Stimulated activated CD4-positive, alpha-beta T cell treated with anti-CD3 and anti-CD28 coated beads, Interleukin-2, amount 100 ng/mL, for 4 hours (primary cell): ENCODE results near the gene ACOT7.
"Not testable (repeated sequence)": the region's sequence is repeated elsewhere in the genome, so short reads cannot be mapped to it uniquely, and the experiment has no call there.

Experiments
- DNase-seq: peaks from one replicate; pipeline ENCODE4 v3.0.0-alpha.2; 2020; ENCODE audit warnings: low read depth

ACOT7 gene, protein sequence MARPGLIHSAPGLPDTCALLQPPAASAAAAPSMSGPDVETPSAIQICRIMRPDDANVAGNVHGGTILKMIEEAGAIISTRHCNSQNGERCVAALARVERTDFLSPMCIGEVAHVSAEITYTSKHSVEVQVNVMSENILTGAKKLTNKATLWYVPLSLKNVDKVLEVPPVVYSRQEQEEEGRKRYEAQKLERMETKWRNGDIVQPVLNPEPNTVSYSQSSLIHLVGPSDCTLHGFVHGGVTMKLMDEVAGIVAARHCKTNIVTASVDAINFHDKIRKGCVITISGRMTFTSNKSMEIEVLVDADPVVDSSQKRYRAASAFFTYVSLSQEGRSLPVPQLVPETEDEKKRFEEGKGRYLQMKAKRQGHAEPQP

DNA sequence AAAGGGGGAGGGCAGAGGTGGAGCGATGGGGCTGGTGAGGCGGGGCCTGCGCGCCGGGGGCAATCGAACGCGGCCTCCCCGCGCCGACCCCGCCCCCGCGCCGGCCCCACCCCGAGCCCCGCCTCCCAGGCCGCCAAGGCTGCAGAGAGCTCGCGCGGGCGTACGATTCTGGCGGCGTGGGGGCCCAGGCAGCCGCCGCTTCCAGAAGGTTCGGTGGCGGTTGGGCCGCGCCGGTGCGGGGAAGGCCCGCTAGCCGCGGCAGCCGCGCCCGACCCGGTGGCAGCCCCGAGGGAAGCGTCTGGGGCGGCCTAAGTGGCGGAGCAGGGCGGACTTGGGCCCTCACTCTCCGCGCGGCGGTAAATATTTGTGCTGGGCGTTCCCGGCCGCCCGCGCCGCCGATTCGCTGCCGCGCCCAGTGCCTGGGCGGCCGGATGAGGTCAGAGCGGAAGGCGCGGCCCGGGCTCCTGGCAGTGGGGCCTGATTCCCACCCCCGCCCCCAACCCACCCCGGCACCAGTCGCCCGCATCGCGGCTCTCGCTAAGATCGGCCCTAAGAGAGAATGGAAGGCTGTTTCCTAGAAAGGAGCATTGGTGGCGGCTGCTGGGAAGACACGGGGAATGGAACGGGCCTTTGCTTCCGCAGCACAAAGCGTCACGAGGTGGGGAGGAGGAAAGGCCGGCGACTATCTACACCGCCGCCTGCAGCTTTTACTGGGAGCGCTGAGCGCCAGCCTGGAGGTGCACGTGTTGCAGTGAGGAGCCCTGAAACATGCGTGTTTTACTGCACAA, at the start of gene ACOT7:
Gene ACOT7, minus strand, starts transcription at position 368 of the 788 bp plus-strand sequence. CDS start 368 bp downstream, outside the sequence.
- DNase-seq, result peak; percentile 89

DNA sequence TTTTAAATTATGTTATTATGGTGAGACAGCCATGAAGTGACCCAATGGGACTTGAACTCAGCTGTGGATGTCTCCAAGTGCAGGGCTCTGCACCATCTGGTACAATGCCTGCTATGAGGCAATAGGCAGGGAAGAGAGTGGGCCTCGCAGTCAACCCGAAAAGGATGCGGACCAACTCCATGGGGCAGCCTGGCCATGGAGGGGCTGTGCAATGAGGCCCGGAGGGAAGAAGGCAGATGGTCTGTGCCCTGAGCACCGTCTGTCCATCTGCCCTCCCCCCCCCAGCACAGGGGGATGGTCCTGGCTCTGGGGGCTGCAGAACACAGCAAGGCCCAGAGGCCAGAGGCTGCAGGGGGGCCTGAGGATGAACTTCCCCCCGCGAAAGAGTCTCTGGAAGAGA, 48.0 kb upstream of the ACOT7 start:
- DNase-seq, result no peak

DNA sequence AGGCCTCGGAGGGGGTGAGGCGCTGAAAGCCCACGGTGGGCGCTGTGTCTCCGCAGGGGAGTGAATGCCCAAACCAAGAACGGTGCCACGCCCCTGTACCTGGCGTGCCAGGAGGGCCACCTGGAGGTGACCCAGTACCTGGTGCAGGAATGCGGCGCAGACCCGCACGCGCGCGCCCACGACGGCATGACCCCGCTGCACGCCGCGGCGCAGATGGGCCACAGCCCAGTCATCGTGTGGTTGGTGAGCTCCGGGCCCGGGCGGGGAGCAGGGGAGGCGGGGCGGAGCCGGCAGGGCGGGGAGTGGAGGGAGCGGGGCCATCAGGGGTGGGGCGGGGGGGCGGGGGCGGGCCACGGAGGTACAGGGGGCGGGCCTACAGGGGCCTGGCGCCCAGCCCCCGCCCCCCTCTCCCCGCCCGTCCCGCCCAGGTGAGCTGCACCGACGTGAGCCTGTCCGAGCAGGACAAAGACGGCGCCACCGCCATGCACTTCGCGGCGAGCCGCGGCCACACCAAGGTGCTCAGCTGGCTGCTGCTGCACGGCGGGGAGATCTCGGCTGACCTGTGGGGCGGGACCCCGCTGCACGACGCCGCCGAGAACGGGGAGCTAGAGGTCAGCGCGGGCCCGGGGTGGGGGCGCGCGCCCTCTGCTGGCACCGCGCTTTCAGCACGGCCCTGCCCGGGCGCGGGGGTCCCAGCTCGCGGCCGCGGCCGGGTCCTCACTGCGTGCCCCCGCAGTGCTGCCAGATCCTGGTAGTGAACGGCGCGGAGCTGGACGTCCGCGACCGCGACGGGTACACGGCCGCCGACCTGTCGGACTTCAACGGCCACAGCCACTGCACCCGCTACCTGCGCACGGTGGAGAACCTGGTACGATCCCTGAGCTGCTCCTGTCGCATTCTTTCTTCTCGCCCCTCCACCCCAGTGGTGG, 46.9 kb upstream of the ACOT7 start:
- peak; percentile 58 for DNase-seq

DNA sequence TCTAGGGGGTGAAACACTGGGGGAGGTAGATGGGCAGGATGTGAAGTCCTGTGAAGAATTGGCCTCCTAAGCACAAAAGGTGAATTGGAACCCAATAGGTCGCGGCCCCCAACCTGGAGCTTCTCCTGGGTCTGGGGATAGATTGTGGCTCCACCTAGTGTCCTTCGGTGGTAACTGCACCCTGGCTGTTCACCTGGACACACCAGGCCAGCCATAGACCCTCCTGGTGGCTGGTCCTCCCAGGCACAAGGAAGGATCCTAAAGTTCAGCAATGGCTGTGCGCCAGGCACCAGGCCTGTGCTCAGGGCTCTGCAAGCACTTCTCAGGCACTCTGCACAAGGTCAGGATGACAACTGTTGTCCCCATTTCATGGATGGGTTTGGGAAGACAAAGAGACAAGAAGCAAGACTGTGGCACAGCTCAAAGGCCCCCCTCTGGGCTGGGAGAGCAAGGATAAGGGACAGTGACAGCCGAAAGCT, 44.5 kb upstream of the ACOT7 start:
- DNase-seq, result peak; percentile 61

DNA sequence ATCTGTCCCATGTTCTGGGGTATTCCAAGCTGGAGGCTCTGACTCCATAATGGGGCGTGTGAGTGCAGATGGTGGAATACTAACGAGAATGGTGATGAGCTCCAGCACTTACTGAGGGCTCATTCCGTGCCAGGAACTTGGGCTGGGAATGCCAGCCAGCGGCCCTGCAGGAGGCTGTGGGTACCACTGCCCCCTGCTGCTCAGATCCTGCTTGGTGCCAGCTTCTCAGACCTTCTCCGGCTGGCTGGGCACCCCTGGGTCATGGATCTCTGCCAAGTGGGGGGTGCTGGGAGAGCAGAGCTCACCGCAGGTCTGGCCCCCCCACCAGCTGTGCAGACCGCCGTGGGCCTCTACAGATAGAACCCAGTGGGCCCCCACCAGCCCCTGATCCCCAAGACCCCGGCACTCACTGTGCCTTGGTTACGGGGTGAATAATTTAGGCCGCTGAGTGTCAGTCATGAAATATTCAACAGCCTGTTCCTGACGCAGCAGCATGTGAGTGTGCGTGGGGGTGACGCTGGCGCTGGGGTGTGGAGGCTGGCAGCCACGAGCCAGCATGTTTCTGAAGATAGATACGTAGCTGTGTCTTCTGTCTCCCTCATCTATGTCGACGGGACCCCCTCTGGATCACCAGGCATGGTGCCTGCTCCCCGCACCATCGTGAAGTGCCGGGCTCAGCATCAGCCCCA, 43.6 kb upstream of the ACOT7 start:
- not testable (repeated sequence) for DNase-seq

DNA sequence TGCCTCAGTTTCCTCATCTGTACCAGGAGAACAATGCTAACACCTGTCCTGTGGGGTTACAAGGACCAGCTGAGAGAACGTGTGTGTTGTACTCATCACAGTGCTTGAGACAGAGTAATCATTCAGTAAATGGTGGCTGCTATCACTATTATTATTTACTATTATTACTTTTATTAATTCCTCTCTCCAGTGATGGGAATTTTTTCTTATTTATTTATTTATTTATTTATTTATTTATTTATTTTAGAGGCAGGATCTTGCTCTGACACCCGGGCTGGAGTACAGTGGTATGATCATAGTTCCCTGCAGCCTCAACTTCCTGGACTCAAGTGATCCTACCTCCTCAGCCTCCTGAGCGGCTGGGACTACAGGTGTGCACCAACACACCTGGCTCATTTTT, 42.7 kb upstream of the ACOT7 start:
- DNase-seq, result not testable (repeated sequence)

DNA sequence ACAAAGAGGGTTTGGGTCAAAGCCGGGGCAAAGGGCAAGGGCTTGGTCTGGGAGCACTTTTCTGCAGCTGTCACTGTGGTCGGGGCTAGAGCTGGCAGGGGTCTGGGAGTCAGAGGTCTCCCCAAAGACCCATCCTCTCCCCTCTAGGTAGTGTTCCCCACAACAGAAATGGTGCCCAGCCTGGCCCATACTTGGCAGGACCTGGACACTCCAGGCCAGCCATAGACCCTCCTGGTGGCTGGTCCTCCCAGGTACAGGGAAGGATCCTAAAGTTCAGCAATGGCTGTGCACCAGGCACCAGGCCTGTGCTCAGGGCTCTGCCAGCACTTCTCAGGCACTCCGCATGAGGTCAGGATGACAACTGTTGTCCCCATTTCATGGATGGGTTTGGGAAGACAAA, 42.0 kb upstream of the ACOT7 start:
- no peak for DNase-seq

DNA sequence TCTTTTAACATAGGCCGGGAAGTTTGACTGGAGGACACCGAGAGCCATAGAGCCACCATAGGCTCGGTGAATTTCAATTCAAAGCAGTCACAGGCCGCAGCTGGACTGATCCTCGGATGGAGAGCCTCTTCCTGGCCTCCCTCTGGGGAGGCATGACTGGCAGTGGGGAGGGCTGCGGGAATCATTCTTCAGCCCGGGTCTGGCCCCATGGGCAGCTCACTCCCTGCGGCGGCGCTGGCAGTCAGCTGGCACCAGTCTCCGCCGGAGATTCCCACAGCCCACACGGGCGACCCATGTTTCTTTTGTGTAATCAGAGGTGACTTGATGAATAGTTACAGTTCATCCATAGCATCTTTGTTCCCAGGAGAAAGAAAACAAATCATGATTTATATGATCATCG, 41.6 kb upstream of the ACOT7 start:
- no peak for DNase-seq

DNA sequence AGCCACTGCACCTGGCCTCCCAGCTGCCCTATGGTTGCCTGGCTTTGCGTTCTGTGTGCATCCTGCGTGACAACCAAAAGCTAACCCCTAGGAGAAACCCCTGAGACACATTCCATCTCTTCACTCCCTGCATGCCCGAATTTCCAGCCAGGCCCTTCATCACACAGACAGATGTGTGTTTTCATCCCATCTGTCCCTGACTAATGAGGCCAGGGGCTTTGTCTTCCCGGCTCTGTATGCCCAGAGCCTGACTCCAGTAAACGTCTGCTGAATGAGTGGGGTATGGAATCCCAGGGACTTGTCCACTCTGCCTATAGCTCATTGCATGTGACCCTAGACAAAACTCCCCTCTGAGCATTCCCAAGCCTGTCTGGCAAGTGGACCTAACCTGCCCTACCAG, 40.6 kb upstream of the ACOT7 start:
- DNase-seq, result no peak

DNA sequence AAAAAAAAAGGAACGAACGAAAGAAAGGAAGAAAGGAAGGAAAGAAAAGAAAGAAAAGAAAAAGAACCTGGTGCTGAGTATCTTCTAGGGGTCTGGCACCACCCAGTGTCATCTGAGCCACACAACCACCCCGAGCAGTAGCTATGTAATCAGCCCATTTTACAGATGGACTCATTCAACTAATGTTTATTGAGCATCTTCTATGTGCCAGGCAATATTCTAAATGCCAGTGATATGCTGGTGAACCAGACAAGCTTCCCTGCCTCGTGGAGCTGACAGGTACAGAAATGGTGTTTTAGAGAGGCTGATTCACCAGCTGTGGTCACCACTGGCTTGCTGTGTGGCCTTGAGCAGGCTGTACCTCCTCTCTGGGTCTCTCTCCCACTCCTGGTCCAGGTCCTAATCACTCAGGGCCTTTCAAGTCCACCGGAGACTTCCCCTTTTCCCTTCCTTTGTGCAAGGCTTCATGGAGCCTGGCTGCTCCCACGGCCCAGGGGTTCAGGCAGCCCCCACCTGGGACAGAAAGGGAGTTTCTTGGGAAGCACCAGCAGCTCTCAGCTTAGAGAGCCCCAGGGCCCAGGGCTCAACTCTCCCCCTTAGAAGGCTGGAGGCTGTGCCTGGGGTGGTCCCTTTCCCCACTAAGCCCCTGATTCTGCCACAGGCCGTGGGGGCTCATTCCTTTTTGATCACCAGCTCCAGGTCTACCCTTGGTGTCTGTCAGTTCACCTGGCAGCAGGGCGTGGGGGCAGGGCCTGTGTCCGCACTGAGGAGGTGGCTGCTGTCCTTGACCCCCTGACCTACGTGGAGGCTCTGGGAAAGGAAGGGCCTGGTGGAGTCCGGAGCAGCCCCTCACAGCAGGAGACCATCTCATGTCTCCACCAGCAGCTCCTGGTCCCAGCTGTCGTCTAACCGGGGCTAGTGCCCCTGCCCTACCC, 38.3 kb upstream of the ACOT7 start:
- not testable (repeated sequence) for DNase-seq

DNA sequence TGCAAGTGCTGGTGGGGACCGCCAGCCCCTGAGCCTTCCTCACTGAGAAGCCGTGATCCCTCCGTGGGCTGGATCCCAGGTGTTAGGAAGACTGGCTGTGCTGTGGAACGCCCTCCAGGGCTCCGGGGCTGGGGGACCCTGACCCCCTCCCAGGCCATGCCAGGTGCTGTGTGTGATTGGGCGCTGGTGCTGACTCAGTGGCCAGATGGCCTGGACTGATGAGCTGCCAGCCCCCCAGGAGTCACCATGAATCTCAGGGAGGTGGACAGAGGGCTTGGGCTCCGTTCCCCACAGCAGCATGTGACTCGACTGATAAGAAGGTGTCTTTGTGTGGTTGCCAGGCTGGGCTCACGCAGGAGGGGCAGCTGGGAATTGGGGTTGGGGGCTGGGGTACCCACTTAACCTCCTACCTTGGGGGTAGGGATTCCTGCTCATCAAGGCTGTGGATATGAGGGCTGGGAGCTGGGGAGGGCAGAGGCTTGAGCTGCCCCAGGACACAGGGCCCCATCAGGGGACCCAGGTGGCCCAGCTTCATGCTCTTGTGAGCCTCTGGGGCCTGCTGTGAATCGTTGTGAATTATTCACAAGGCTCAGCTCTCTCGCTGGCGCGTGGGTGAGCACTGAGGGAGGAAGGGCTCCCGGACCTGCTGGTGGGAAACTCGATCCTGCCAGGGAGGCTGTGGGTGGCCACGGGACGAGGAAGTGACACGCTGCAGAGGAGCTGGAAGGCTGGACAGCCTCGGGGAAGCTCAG, 36.3 kb upstream of the ACOT7 start:
- DNase-seq, result not testable (repeated sequence)

DNA sequence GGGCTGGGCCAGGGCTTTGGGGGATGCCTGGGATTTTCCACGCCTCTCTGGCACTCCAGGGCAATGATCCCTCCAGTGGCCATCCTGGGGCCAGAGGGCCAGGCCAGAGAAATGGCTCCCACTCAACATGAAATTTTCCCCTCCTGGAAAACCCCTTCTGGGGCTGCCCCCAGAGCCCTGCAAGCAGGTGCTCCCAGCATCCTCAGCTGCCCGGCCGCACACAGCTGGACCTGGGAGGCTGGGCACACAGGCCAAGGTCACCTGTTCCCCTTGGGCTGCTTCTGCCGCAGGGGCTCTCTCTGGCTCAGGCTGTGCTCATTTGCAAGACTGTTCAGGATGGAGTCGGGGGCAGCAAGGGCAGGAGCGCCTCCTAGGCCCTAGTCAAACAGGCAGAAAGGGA, 34.9 kb upstream of the ACOT7 start:
- DNase-seq, result not testable (repeated sequence)

DNA sequence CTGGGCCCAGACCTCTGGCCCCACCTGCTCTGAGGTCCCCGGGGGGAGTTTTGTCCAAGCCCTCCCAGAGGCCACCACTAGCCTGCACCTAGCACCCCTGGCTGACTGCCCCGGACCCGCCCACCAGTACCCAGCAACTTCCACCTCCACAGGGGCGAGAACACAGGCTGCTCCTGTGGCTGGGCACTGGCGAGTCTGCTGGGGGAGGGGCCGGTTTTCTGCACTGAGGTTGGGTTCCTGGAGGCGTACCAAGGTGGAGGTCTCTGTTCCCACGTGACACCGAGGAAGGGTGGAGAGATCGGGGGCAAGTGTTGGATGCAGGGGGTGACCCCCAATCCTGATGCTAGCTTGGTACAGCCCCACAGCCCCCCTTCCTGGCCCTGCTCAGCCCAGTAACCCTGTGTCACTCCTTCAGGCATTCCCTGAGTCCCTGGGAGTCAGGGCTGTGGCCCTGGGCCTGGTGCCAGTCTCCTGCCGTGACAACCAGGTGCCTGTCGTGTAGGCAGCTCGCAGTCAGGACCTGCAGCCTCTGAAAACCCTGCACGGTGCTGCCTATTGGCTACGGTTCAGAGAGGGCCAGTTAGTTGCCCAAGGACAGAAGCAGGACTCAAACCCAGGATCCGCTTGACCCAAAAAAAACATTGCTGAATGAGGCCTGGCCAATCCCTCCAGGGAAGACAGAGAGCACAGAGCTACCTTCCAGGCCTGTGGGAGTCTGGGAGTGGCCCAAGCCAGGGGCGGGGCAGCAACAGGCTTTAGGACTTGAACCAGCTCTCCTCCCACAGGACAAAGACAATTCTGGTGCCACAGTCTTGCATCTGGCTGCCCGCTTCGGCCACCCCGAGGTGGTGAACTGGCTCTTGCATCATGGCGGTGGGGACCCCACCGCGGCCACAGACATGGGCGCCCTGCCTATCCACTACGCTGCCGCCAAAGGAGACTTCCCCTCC, 34.1 kb upstream of the ACOT7 start:
- no peak for DNase-seq

DNA sequence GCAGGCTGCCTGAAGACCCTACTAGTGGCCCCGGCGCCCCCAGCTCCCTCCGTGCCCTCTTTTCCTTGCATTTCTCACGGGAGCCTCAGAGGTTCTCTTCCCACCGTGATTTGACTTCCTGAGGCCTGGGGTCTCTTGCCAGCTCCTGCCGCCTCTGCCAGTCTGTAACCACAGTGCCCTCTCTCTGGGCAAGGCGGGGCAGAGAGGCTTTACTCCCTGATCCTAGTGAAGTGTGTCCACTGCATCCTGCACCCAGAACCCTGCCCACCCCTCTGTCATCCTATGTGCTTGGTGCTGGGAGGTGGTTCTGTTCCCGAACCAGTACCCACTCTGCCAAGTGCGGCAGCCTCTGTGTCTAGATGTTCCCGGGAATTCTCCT, 33.4 kb upstream of the ACOT7 start:
- DNase-seq, result no peak

DNA sequence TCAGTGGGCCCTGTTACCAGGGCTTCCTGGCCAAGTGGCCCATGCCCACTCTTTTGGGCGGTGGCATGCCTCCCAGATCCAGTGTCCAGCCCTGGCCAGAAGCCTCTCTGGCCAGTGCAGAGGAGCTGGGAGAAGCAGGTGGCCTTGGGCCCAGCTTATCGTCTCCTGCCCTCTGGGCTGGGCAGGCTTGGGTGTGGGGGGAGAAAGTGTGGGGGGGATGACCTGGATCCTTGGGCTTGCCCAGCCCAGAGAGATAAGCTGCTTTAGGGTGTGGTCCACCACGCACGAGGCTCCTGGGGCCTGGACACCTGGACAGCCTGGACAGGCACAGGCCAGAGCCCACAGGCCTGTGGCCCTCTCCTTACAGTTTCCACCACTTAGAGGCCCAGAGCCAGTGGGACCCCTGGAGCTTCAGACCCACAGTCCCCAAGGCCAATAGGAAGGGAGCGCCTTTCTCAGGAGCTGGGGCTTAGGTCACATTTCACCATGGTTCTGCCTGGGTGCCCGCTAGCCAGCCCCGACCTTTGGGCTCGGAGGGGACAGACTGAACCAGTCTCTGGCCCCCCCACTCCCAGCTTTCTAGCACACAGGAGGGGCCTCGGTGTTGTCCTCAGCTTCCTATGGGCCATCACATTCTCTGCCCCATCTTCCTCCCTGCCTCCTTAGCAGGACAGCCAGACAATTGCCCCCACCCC, 32.9 kb upstream of the ACOT7 start:
- DNase-seq, result no peak

DNA sequence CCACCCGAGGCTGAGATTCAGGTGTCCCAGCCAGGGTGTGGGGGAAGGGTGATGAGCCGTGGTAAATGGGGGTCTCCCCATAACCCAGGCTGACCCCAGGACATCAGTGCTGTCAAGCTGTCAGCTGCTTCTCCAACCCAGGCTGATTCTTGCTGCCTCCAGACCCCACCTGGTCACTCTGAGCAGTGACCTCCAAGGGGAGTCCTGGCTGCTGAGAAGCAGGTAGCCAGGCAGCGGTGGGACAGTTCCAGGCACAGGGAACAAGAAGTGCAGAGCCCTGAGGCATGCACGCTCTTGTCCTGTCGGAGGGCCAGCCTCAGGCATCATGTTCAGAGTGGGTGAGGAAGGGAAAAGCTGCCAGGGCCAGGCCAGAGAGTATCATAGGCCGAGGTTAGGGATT, 32.1 kb upstream of the ACOT7 start:
- DNase-seq, result no peak

DNA sequence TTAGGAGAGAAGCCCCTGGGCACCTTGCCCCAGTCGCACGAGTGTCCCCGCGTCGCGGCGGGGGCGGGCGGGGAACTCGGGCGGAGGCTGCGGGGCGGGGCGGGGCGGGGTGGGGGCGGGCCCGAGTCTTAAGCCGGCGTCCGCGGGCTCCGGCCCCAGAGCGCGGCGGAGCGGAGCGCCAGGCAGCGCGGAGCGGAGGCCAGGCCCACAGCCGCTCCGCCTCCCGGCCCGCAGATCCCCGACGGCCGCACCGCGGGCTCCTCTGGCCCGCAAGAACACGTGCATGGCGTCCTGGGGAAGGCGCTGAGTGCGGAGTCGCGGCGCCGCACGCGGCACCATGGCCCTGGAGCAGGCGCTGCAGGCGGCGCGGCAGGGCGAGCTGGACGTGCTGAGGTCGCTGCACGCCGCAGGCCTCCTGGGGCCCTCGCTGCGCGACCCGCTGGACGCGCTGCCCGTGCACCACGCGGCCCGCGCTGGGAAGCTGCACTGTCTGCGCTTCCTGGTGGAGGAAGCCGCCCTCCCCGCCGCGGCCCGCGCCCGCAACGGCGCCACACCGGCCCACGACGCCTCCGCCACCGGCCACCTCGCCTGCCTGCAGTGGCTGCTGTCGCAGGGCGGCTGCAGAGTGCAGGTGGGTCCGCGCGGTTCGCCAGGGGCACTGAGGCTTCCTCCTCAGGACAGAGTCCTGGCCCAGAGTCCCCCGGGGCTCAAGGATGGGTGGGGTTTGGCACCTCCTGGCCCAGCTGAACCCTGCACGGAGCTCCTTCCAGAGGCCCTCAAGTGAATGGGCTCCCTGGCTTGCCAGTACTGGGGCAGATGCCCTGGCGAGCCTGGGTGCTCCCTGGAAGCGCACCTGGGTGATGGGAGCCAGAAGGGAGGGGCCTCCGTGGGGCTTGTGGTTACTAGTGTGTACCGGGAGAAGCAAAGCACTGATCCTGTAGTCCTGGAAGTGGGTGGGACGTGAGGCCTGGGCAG, 31.3 kb upstream of the ACOT7 start, which contains the start of gene ESPN:
Gene ESPN, plus strand, starts transcription at position 158 of the 975 bp plus-strand sequence. Its CDS starts 180 bp downstream, at position 338.
- no peak for DNase-seq
